ENCODE results near the gene RPP25.

RPP25 gene

GRCh38 chr15:74957476-74958035 lies 984 bp upstream of the RPP25 start:
- TF ChIP-seq CTCF (IDR thresholded peaks at IDR 0.05), result no peak

- no peak for TF ChIP-seq CTCF (IDR thresholded peaks at IDR 0.05)
These were observed 550 bp downstream of the RPP25 start for GRCh38 chr15:74955796-74956647.

GRCh38 chr15:74955017-74955416 lies 1.6 kb downstream of the RPP25 start:
- no peak for TF ChIP-seq CTCF (IDR thresholded peaks at IDR 0.05)

GRCh38 chr15:74954515-74954914 lies 2.1 kb downstream of the RPP25 start:
- TF ChIP-seq CTCF (IDR thresholded peaks at IDR 0.05), result no peak

GRCh38 chr15:74951006-74951405 lies 5.6 kb downstream of the RPP25 start:
- TF ChIP-seq CTCF (IDR thresholded peaks at IDR 0.05), result no peak

GRCh38 chr15:74950078-74950908 lies 6.3 kb downstream of the RPP25 start:
- peak; percentile 99 for TF ChIP-seq CTCF (IDR thresholded peaks at IDR 0.05)

GRCh38 chr15:74937590-74938371 lies 18.8 kb downstream of the RPP25 start, which contains the start of gene COX5A:
COX5A (minus strand) TSS chr15:74938073; CDS start chr15:74938014, 59 bp downstream.
- 0 out of 2 replicates have a peak, but pooled peaks have one; percentile 10 for TF ChIP-seq CTCF (IDR thresholded peaks at IDR 0.05)
